H1 (cell line): Measurements from ENCODE around the gene NDUFB2. TPM values are rescaled to one million over a fixed set of nuclear protein-coding genes. Genes with fewer than 3 reads are reported as not detected.

Experiments
- CTCF ChIA-PET: fragments of 300-600 bp; sonication (Branson Sonifier 250); formaldehyde crosslinking; loops from one replicate; lab custom pipeline; 2021; ENCODE audit not compliant: partially characterized antibody; lab: Charles Lee
- POLR2A ChIA-PET: fragments of 300-600 bp; sonication (Branson Sonifier 250); formaldehyde crosslinking; loops from one replicate; lab custom pipeline; 2021; ENCODE audit warnings: inconsistent platforms; ENCODE audit not compliant: partially characterized antibody; lab: Charles Lee
- DNase-seq, 2 experiments: peaks; one replicate each; pipeline versions ENCODE4 v3.0.0 to v3.0.0-alpha.2; 2010 to 2022; ENCODE audit warnings: low spot score in 2 of 2, low read depth in 1 of 2, mixed read lengths in 1 of 2
- FAIRE-seq: peaks from 2 replicates; lab custom pipeline; 2011; peaks lifted over from hg19 to GRCh38; lab: Jason Lieb, UNC
- H2AFZ ChIP-seq: 2 replicates; pipeline ENCODE4 v1.8.1; 2012; ENCODE audit warnings: low read length, inconsistent platforms
- H2AK5ac ChIP-seq: 2 replicates; pipeline ENCODE4 v1.6.1; 2013; ENCODE audit warnings: low read depth, low read length
- H2BK120ac ChIP-seq: replicated peaks from 2 replicates; pipeline ENCODE3; 2013; ENCODE audit warnings: low read depth, low read length, inconsistent platforms
- H2BK12ac ChIP-seq: 2 replicates; pipeline ENCODE4 v1.6.1; 2013; ENCODE audit warnings: low read depth, low read length
- H2BK15ac ChIP-seq: 2 replicates; pipeline ENCODE4 v1.6.1; 2013; ENCODE audit warnings: low read length
- H2BK20ac ChIP-seq: 2 replicates; pipeline ENCODE4 v1.6.1; 2013; ENCODE audit warnings: low read length
- H2BK5ac ChIP-seq: 2 replicates; pipeline ENCODE4 v1.6.1; 2013; ENCODE audit warnings: low read depth, low read length
- H3K14ac ChIP-seq: 2 replicates; pipeline ENCODE4 v1.6.1; 2013; ENCODE audit warnings: inconsistent platforms; ENCODE audit not compliant: insufficient read length
- H3K18ac ChIP-seq: 2 replicates; pipeline ENCODE4 v1.6.1; 2013; ENCODE audit warnings: low read length; ENCODE audit errors: extremely low read depth
- H3K23ac ChIP-seq: 2 replicates; pipeline ENCODE4 v1.6.1; 2013; ENCODE audit warnings: inconsistent platforms; ENCODE audit not compliant: insufficient read length
- H3K23me2 ChIP-seq: 2 replicates; pipeline ENCODE4 v1.6.1; 2013; ENCODE audit warnings: low read depth, low read length
- H3K27ac ChIP-seq: 2 replicates; pipeline ENCODE4 v1.6.1; 2011; ENCODE audit warnings: low read depth, low read length, inconsistent platforms
- H3K27me3 ChIP-seq, 4 experiments: replicated peaks in 1 of 4; 1 replicate in 1 of 4; 2 replicates in 3 of 4; pipeline versions ENCODE4 v1.6.1 to v1.8.1; 2011 to 2013; ENCODE audit warnings: low read length in 3 of 4, mild to moderate bottlenecking in 3 of 4, inconsistent platforms in 2 of 4, mixed read lengths in 2 of 4, moderate library complexity in 1 of 4; ENCODE audit not compliant: control insufficient read depth in 3 of 4, insufficient read depth in 3 of 4; ENCODE audit errors: extremely low read depth in 1 of 4
- H3K36me3 ChIP-seq, 4 experiments: 2 replicates each; pipeline versions ENCODE4 v1.6.1 to v1.8.1; 2011 to 2013; ENCODE audit warnings: mild to moderate bottlenecking in 4 of 4, low read length in 3 of 4, moderate library complexity in 2 of 4, control low read depth in 1 of 4, inconsistent platforms in 1 of 4; ENCODE audit not compliant: insufficient read depth in 4 of 4, control insufficient read depth in 2 of 4
- H3K4ac ChIP-seq: replicated peaks from 2 replicates; pipeline ENCODE3; 2013; ENCODE audit warnings: low read length, low read depth, mixed read lengths, inconsistent platforms; ENCODE audit not compliant: insufficient read length
- H3K4me1 ChIP-seq, 4 experiments: replicated peaks in 1 of 4; 1 replicate in 1 of 4; 2 replicates in 3 of 4; pipeline versions ENCODE4 v1.6.1 to v1.8.1; 2011 to 2013; ENCODE audit warnings: low read length in 3 of 4, inconsistent platforms in 2 of 4, mixed read lengths in 1 of 4; ENCODE audit not compliant: insufficient read depth in 4 of 4, control insufficient read depth in 3 of 4
- H3K4me2 ChIP-seq, 2 experiments: 2 replicates each; pipeline versions ENCODE4 v1.6.1 to v1.8.1; 2011 to 2013; ENCODE audit warnings: low read depth in 2 of 2, low read length in 2 of 2, control low read depth in 1 of 2, inconsistent platforms in 1 of 2, mild to moderate bottlenecking in 1 of 2; ENCODE audit not compliant: insufficient read depth in 1 of 2
- H3K4me3 ChIP-seq, 4 experiments: fragments of 200-600, 300-600 bp in 1 of 4; sonication (generic), shearing (Covaris generic), sonication (Bioruptor Twin) in 1 of 4; 2 replicates each; pipeline versions ENCODE4 v1.5.1 to v1.8.1; 2011 to 2016; ENCODE audit warnings: low read length in 4 of 4, low read depth in 3 of 4, control low read depth in 2 of 4, inconsistent platforms in 2 of 4, mild to moderate bottlenecking in 2 of 4, mixed read lengths in 1 of 4, moderate library complexity in 1 of 4; ENCODE audit not compliant: insufficient read depth in 2 of 4; ENCODE audit errors: extremely low read depth in 1 of 4
- H3K56ac ChIP-seq: replicated peaks from 2 replicates; pipeline ENCODE3; 2013; ENCODE audit warnings: low read depth, mild to moderate bottlenecking, mixed read lengths, low read length, inconsistent platforms; ENCODE audit not compliant: insufficient read length
- H3K79me1 ChIP-seq: 2 replicates; pipeline ENCODE4 v1.6.1; 2013; ENCODE audit warnings: low read depth, low read length, control low read depth
- H3K79me2 ChIP-seq, 2 experiments: 2 replicates each; pipeline versions ENCODE4 v1.6.1 to v1.8.1; 2012 to 2013; ENCODE audit warnings: low read length in 2 of 2, mild to moderate bottlenecking in 2 of 2, inconsistent platforms in 1 of 2; ENCODE audit not compliant: insufficient read depth in 2 of 2, control insufficient read depth in 1 of 2
- H3K9ac ChIP-seq, 4 experiments: replicated peaks in 1 of 4; 1 replicate in 1 of 4; 2 replicates in 3 of 4; pipeline versions ENCODE4 v1.6.1 to v1.8.1; 2011 to 2013; ENCODE audit warnings: low read depth in 3 of 4, low read length in 3 of 4, control low read depth in 2 of 4, mild to moderate bottlenecking in 2 of 4, moderate library complexity in 2 of 4, inconsistent platforms in 1 of 4; ENCODE audit errors: extremely low read depth in 1 of 4
- H3K9me3 ChIP-seq, 2 experiments: 2 replicates each; pipeline versions ENCODE4 v1.6.1 to v1.8.1; 2012 to 2013; ENCODE audit warnings: mild to moderate bottlenecking in 2 of 2, moderate library complexity in 2 of 2, control low read depth in 1 of 2, inconsistent platforms in 1 of 2, low read depth in 1 of 2, low read length in 1 of 2, mixed read lengths in 1 of 2; ENCODE audit not compliant: insufficient read depth in 2 of 2
- H4K20me1 ChIP-seq, 2 experiments: replicated peaks in 1 of 2; 2 replicates each; pipeline versions ENCODE3 to v1.8.1; 2011 to 2013; ENCODE audit warnings: inconsistent platforms in 2 of 2, low read length in 2 of 2, mild to moderate bottlenecking in 1 of 2; ENCODE audit not compliant: insufficient read depth in 2 of 2, control insufficient read depth in 1 of 2
- H4K5ac ChIP-seq: 2 replicates; pipeline ENCODE4 v1.6.1; 2013; ENCODE audit warnings: low read length, low read depth, mixed read lengths, inconsistent platforms; ENCODE audit not compliant: insufficient read length
- H4K8ac ChIP-seq: 2 replicates; pipeline ENCODE4 v1.8.0; 2013; ENCODE audit warnings: mild to moderate bottlenecking, moderate library complexity, low read length, inconsistent platforms; ENCODE audit not compliant: insufficient read depth; ENCODE audit errors: extremely low read depth
- H4K91ac ChIP-seq: replicated peaks from 2 replicates; pipeline ENCODE3; 2013; ENCODE audit warnings: low read length, mixed read lengths, inconsistent platforms; ENCODE audit not compliant: insufficient read length
- ATF2 ChIP-seq: IDR thresholded peaks from 2 replicates; pipeline ENCODE4 v1.6.1; 2012; ENCODE audit warnings: low read length, inconsistent platforms
- CTBP2 ChIP-seq: IDR thresholded peaks from 2 replicates; pipeline ENCODE4 v1.7.0; 2011; ENCODE audit warnings: borderline replicate concordance, mild to moderate bottlenecking, moderate library complexity, mixed read lengths, low read length; ENCODE audit not compliant: insufficient read depth, insufficient read length
- EZH2 ChIP-seq: fragments of 200-600 bp; sonication (generic); IDR thresholded peaks from 2 replicates; pipeline ENCODE4 v1.7.1; 2012; ENCODE audit warnings: low read depth, mild to moderate bottlenecking, moderate library complexity, low read length, inconsistent platforms; ENCODE audit not compliant: severe bottlenecking
- RBBP5 ChIP-seq: IDR thresholded peaks from 2 replicates; pipeline ENCODE4 v1.7.1; 2012; ENCODE audit warnings: low read depth, mild to moderate bottlenecking, inconsistent platforms, low read length, moderate library complexity, borderline replicate concordance
- WGBS, 2 experiments: shearing (Covaris generic) in 1 of 2; methylation state at CpG; one replicate each; pipeline versions ENCODE4 v1.1.6 to v1.1.7; 2013 to 2015; ENCODE audit warnings: low lambda C conversion rate in 2 of 2, mixed read lengths in 2 of 2, inconsistent platforms in 1 of 2, low coverage in 1 of 2, missing lambda C conversion rate in 1 of 2; ENCODE audit not compliant: insufficient replicate concordance in 2 of 2, insufficient coverage in 1 of 2, insufficient read length in 1 of 2; ENCODE audit errors: extremely low coverage in 1 of 2, missing lambda C conversion rate in 1 of 2; 5-methylcytosine and 5-hydroxymethylcytosine counted together
- polyA plus RNA-seq, 7 experiments: library from polyadenylated mRNA; depleted of rRNA in 3 of 7; stranded (reverse) in 5 of 7; unstranded in 2 of 7; fragments of >200 nt in 5 of 7; fragments of 200-250 nt in 2 of 7; gene quantifications; 1 replicate in 5 of 7; 2 replicates in 1 of 7; 4 replicates in 1 of 7; pipeline versions ENCODE4 v1.2.1 to v1.2.3, GENCODE V29; 2011 to 2013; ENCODE audit warnings: missing spikeins in 2 of 7, mixed read lengths in 2 of 7
- total RNA-seq: library from RNA; stranded (reverse); fragmentation: NEBNext Ultra II Directional; extraction: Animal tissue kit (Norgen Biotek cat#: 25700); gene quantifications from 2 replicates; pipeline ENCODE4 v1.2.1, GENCODE V29; 2021

NDUFB2 gene
- total and polyA plus RNA-seq, 2 of the 8 experiments (the other 6 are each of a cell fraction or from before 2014, with no cell fraction given), result 168 to 881 TPM

GRCh38 chr7:140695381-140695780 is 1.1 kb upstream of the NDUFB2 start:
- ChIA-PET POLR2A (interaction anchor here (1.0 kb wide), 1 partner anchor 319 kb away, joined by 3 read pairs; no protein-coding TSS in a partner anchor), CTCF (no interaction called here)
- WGBS, 2 experiments, result 99% methylated on average over 10 of the region's 11 CpGs; no CpG with 5 or more reads in 1 of the 2 experiments
- no peak overlapping the region for H3K56ac ChIP-seq
- H4K5ac ChIP-seq, result no peak overlapping the region
- DNase-seq (peak in 1 of 2 experiments; percentile 22), FAIRE-seq (no peak)
- TF ChIP-seq RBBP5, result no peak
- no peak for TF ChIP-seq ATF2
- no peak for TF ChIP-seq CTBP2
- TF ChIP-seq EZH2, result no peak
- no peaks in the 10 kb centered on the region for H4K20me1 ChIP-seq
- peaks cover 0 to 6% (median 2%) of the 10 kb centered on the region in 4 experiments; a peak in 3 of 7 replicates for H3K4me1 ChIP-seq
- H2BK15ac ChIP-seq, result no peak overlapping the region
- no peak overlapping the region for H3K14ac ChIP-seq
- H3K36me3 ChIP-seq, result no peaks in the 10 kb centered on the region
- H2BK5ac ChIP-seq, result no peak overlapping the region
- H3K4me3 ChIP-seq, result no peak overlapping the region
- H3K9me3 ChIP-seq, result no peaks in the 10 kb centered on the region
- H2BK120ac ChIP-seq, result no peak overlapping the region
- H3K79me1 ChIP-seq, result peaks cover 3% of the 10 kb centered on the region; the same call in 1 of the 2 replicates
- 0 out of 2 replicates have a peak overlapping the region, but pooled peaks have one; percentile 15 for H4K8ac ChIP-seq
- peaks cover 0 to 27% of the 10 kb centered on the region in 2 experiments; a peak in 2 of 4 replicates for H3K79me2 ChIP-seq
- H3K4ac ChIP-seq, result no peak overlapping the region
- H3K27me3 ChIP-seq, result no peaks in the 10 kb centered on the region
- no peak overlapping the region for H2BK12ac ChIP-seq
- no peak overlapping the region for H2BK20ac ChIP-seq
- H3K18ac ChIP-seq, result no peak overlapping the region
- peaks cover 2% of the 10 kb centered on the region; the same call in 1 of the 2 replicates for H3K23me2 ChIP-seq
- H4K91ac ChIP-seq, result no peak overlapping the region
- H2AFZ ChIP-seq, result no peak overlapping the region
- H3K23ac ChIP-seq, result no peak overlapping the region
- no peak overlapping the region for H3K9ac ChIP-seq
- H2AK5ac ChIP-seq, result no peak overlapping the region
- H3K4me2 ChIP-seq, result no peak overlapping the region
- H3K27ac ChIP-seq, result no peak overlapping the region
